GM19023 (cell line): Measurements from ENCODE around the gene KRTAP10-5.
"Not testable (repeated sequence)": the region's sequence is repeated elsewhere in the genome, so short reads cannot be mapped to it uniquely, and the experiment has no call there.

Experiments
- ATAC-seq: cut with Tn5 transposase; IDR thresholded peaks from one replicate; pipeline ENCODE4 v1.9.1; 2021; ENCODE audit warnings: mild to moderate bottlenecking, moderate library complexity; ENCODE audit not compliant: unreplicated experiment

KRTAP10-5 gene

GRCh38 chr21:44580231-44580821, at the start of gene KRTAP10-5:
TSS of gene KRTAP10-5 (minus strand) at chr21:44580604. CDS start at chr21:44580578, 26 bp downstream.
- ATAC-seq: not testable (repeated sequence)

- ATAC-seq: no peak
Measured at GRCh38 chr21:44628707-44629391, 48.4 kb upstream of the KRTAP10-5 start.

- not testable (repeated sequence) for ATAC-seq
Measured at GRCh38 chr21:44627831-44628233, 47.4 kb upstream of the KRTAP10-5 start.

GRCh38 chr21:44627181-44627822, 46.9 kb upstream of the KRTAP10-5 start:
- not testable (repeated sequence) for ATAC-seq

- no peak for ATAC-seq
Measured at GRCh38 chr21:44626673-44627143, 46.3 kb upstream of the KRTAP10-5 start, which contains the start of gene KRTAP10-9. TSS of gene KRTAP10-9 (plus strand) at chr21:44627093. CDS start at chr21:44627172, 79 bp downstream.

GRCh38 chr21:44626262-44626661, 45.9 kb upstream of the KRTAP10-5 start:
- ATAC-seq: no peak

- ATAC-seq: no peak
Measured at GRCh38 chr21:44625756-44626155, 45.4 kb upstream of the KRTAP10-5 start.

GRCh38 chr21:44623575-44623974, 43.2 kb upstream of the KRTAP10-5 start:
- ATAC-seq: no peak

GRCh38 chr21:44619886-44620285, 39.5 kb upstream of the KRTAP10-5 start:
- no peak for ATAC-seq

- ATAC-seq: no peak
Measured at GRCh38 chr21:44618909-44619308, 38.5 kb upstream of the KRTAP10-5 start.

- no peak for ATAC-seq
Measured at GRCh38 chr21:44618504-44618903, 38.1 kb upstream of the KRTAP10-5 start.

GRCh38 chr21:44617071-44617501, 36.7 kb upstream of the KRTAP10-5 start:
- no peak for ATAC-seq

GRCh38 chr21:44616591-44616926, 36.2 kb upstream of the KRTAP10-5 start:
- ATAC-seq: no peak

- no peak for ATAC-seq
Measured at GRCh38 chr21:44615911-44616590, 35.6 kb upstream of the KRTAP10-5 start.

GRCh38 chr21:44615466-44615865, 35.1 kb upstream of the KRTAP10-5 start:
- ATAC-seq: no peak

GRCh38 chr21:44614961-44615391, 34.6 kb upstream of the KRTAP10-5 start:
- no peak for ATAC-seq

GRCh38 chr21:44614161-44614631, 33.8 kb upstream of the KRTAP10-5 start:
- ATAC-seq: no peak

- ATAC-seq: no peak
Measured at GRCh38 chr21:44613386-44614155, 33.2 kb upstream of the KRTAP10-5 start.

GRCh38 chr21:44612669-44613229, 32.3 kb upstream of the KRTAP10-5 start:
- no peak for ATAC-seq

GRCh38 chr21:44612029-44612486, 31.7 kb upstream of the KRTAP10-5 start, which contains the start of gene KRTAP10-8:
TSS of gene KRTAP10-8 (plus strand) at chr21:44612079. CDS start at chr21:44612101, 22 bp downstream.
- no peak for ATAC-seq
